Body of pancreas (tissue), 4 donors: ENCODE measurements around the gene PRKCB. TPM values are rescaled to one million over a fixed set of nuclear protein-coding genes. Genes with fewer than 3 reads are reported as not detected.
A peak's percentile ranks its signal among the peaks of the same experiment; 100 is the strongest.

Experiments
- ATAC-seq: fragments of 150-250 bp; one replicate; pipeline ENCODE4 v1.9.1; 2016
- DNase-seq, 4 donors: peaks; one replicate each; pipeline ENCODE4 v3.0.0-alpha.2; 2019
- H3K27ac ChIP-seq, 4 donors: fragments of 200-600 bp; sonication (generic); 1 replicate in 3 of 4; 2 replicates in 1 of 4; pipeline versions ENCODE4 v1.5.1 to v1.6.1; 2016 to 2019; ENCODE audit warnings: mild to moderate bottlenecking in 1 of 4, mixed read lengths in 1 of 4, moderate library complexity in 1 of 4
- H3K27me3 ChIP-seq, 2 donors: fragments of 200-600 bp; sonication (generic); one replicate each; pipeline ENCODE4 v1.6.0; 2016; ENCODE audit warnings: mild to moderate bottlenecking in 1 of 2
- H3K36me3 ChIP-seq, 2 donors: fragments of 200-600 bp; sonication (generic); replicated peaks in 1 of 2; 2 replicates each; pipeline ENCODE4 v1.5.1; 2016; ENCODE audit warnings: low read depth in 2 of 2; ENCODE audit not compliant: insufficient read depth in 1 of 2
- H3K4me1 ChIP-seq: fragments of 200-600 bp; sonication (generic); one replicate; pipeline ENCODE4 v1.6.0; 2016
- H3K4me3 ChIP-seq, 2 donors: fragments of 200-600 bp; sonication (generic); 1 replicate in 1 of 2; 2 replicates in 1 of 2; pipeline ENCODE4 v1.5.1; 2016 to 2019
- H3K9me3 ChIP-seq, 3 donors: fragments of 200-600 bp; sonication (generic); 1 replicate in 2 of 3; 2 replicates in 1 of 3; pipeline ENCODE4 v1.5.1; 2016
- POLR2A ChIP-seq, 3 donors: fragments of 450-650 bp; IDR thresholded peaks; one replicate each; pipeline ENCODE4 v1.6.1; 2016; ENCODE audit warnings: antibody characterized with exemption in 3 of 3, mild to moderate bottlenecking in 2 of 3
- WGBS, 2 donors: methylation state at CpG; one replicate each; pipeline ENCODE4 v1.1.5; 2017; 5-methylcytosine and 5-hydroxymethylcytosine counted together
- intact Hi-C: fragments of 100-400 bp; cut with DNase I; formaldehyde crosslinking; loops from one replicate; pipeline ENCODE4 v1.15.1; 2023
- total RNA-seq, 2 donors: library from RNA; depleted of rRNA; stranded (reverse); fragments of >200 nt; gene quantifications; one replicate each; pipeline ENCODE4 v1.1.0, GENCODE V29; 2016
- TF ChIP-seq, protein P1 (sequence below), 7 experiments: fragments of 450-650 bp in 4 of 7; fragments of 200-600 bp in 3 of 7; sonication (generic) in 3 of 7; IDR thresholded peaks; one replicate each; pipeline ENCODE4 v1.5.1; 2016 to 2019; ENCODE audit warnings: antibody characterized with exemption in 7 of 7

The PRKCB gene
- total RNA-seq: 10 to 100 TPM in 1 of 2 donors, under 1 TPM in 1; 0.33 to 10.6 TPM

DNA sequence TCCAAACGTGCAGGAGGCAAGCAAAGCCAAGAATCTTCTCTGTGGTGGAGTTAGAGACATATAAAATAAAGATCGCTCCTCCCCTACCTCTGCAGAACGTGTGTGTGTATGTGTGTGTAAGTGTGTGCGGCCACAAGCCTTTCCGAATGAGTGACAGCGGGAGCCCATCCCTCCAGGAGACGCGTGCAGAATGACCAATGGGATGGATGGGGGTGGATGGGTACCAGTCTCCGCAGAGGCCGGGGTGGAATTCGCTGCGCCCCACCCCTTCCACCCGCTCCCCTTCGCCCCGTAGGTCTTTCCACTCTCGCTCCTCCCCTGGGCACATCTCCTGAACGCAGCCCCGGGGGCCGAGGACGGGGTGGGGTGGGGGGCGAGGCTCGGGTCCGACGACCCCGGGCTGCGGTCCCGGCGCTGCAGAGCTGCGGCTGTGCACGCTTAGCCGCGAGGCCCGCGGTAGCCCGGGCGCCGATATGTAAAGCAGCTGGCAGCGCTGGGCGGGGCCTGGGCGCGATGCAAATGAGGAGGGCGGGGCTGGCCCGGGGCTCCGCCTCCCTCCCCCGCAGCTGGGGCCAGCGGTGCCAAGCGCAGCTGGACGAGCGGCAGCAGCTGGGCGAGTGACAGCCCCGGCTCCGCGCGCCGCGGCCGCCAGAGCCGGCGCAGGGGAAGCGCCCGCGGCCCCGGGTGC is at the start of gene PRKCB:
TSS of gene PRKCB (plus strand) at position 594 of the 688 bp plus-strand sequence.
- intact Hi-C loops: no loop called here
- no peak within 1 kb of the TSS for H3K4me3 ChIP-seq
- no peak within 1 kb of the TSS for H3K27ac ChIP-seq
- TF ChIP-seq, protein P1, sequence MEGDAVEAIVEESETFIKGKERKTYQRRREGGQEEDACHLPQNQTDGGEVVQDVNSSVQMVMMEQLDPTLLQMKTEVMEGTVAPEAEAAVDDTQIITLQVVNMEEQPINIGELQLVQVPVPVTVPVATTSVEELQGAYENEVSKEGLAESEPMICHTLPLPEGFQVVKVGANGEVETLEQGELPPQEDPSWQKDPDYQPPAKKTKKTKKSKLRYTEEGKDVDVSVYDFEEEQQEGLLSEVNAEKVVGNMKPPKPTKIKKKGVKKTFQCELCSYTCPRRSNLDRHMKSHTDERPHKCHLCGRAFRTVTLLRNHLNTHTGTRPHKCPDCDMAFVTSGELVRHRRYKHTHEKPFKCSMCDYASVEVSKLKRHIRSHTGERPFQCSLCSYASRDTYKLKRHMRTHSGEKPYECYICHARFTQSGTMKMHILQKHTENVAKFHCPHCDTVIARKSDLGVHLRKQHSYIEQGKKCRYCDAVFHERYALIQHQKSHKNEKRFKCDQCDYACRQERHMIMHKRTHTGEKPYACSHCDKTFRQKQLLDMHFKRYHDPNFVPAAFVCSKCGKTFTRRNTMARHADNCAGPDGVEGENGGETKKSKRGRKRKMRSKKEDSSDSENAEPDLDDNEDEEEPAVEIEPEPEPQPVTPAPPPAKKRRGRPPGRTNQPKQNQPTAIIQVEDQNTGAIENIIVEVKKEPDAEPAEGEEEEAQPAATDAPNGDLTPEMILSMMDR (IDR thresholded peaks at IDR 0.05): no peak
- H3K36me3 ChIP-seq: no peaks in the 10 kb centered on the region
- DNase-seq: peak in 3 of 4 donors; percentile 20 to 62 (median 51)
- peaks cover 5% of the 10 kb centered on the region for H3K4me1 ChIP-seq
- no peak for ATAC-seq
- no peaks in the 10 kb centered on the region for H3K9me3 ChIP-seq
- H3K27me3 ChIP-seq: no peaks in the 10 kb centered on the region
- WGBS, 2 donors: 0 to 2% methylated on average over 8 to 59 of the region's 63 CpGs

DNA sequence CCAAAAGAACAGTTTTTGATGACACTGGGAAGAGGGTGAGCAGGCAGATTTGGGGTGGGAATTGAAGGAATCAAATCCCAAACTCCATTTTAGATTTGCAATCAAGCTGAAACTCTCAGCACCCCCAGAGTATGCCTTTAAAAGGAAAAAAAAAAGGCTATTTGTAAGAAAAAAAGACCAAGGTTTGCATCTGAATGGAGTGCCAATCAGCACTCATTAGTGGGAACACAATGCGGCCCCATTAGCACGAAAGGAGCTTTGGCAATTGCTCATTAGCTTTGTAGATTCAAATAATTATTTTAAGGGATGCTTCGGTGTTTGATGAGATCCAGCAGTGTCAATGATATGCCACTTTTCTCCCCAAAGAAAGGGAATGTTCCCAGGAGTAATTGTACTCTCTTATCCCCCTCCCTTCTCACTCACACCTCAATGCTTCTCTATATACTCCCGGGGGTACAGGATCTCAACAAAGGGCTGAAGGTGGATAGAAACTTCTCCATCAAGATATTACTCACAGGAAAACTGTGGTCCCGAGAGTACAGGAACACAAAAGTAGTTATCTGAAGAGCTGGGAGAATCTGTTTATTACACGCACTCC is 48.7 kb upstream of the PRKCB start:
- Histone ChIP-seq H3K4me3 (no peak overlapping the region), H3K36me3 (no peaks in the 10 kb centered on the region), H3K9me3 (no peaks in the 10 kb centered on the region), H3K27ac (no peak overlapping the region), H3K4me1 (no peaks in the 10 kb centered on the region), H3K27me3 (no peaks in the 10 kb centered on the region)
- no peak for DNase-seq
- intact Hi-C loops: no loop called here
- 16 to 19% methylated on average over 6 of the region's 6 CpGs for WGBS, 2 donors
- no peak for ATAC-seq
- TF ChIP-seq, protein P1 (IDR thresholded peaks at IDR 0.05): no peak
- TF ChIP-seq POLR2A (IDR thresholded peaks at IDR 0.05): no peak

DNA sequence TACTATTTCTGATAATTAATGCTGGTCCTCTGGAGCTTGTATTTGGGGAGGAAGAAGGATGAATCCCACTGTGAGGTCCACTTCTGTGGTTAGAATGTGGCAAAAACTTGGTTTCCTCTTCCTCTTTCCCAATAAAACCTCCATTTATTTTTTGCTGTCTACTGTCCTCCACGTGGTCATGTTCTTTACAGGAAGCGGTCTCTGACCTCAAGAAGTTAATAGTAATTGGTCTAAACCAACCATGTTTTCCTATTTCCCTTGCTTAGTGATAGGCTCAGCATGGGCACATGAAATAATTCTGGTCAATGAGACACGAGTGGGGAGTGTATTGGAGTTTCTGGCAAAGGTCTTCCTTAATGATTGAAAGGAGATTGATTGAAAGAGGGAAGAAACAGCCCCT is 47.1 kb upstream of the PRKCB start:
- Histone ChIP-seq H3K4me1 (no peaks in the 10 kb centered on the region), H3K27me3 (no peaks in the 10 kb centered on the region), H3K36me3 (no peaks in the 10 kb centered on the region), H3K9me3 (no peaks in the 10 kb centered on the region), H3K27ac (no peak overlapping the region), H3K4me3 (no peak overlapping the region)
- intact Hi-C loops: no loop called here
- DNase-seq: no peak
- WGBS, 2 donors: 39 to 54% methylated on average over 3 of the region's 3 CpGs
- ATAC-seq: no peak
- TF ChIP-seq, protein P1 (IDR thresholded peaks at IDR 0.05): no peak
- no peak for TF ChIP-seq POLR2A (IDR thresholded peaks at IDR 0.05)

DNA sequence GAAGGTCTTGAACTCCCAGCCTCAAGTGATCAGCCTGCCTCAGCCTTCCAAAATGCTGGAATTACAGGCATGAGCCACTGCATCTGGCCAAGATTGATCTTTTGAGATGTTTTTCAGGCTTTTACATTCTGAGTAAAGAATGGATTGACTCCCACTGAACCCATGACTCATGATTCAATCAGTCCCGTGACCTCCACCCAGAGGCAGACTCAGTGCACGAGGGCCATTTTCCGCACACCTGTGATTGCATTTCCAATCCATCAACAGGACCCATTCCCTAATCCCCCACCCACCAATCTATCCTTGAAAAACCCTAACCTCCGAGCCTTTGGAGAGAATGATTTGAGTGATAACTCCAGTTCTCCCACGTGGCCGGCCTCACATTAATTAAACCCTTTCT is 40.4 kb upstream of the PRKCB start:
- Histone ChIP-seq H3K27ac (no peak overlapping the region), H3K36me3 (no peaks in the 10 kb centered on the region), H3K27me3 (no peaks in the 10 kb centered on the region), H3K4me1 (no peaks in the 10 kb centered on the region), H3K9me3 (no peaks in the 10 kb centered on the region), H3K4me3 (no peak overlapping the region)
- 71 to 79% methylated on average over 6 of the region's 6 CpGs for WGBS, 2 donors
- TF ChIP-seq, protein P1 (IDR thresholded peaks at IDR 0.05): no peak
- TF ChIP-seq POLR2A (IDR thresholded peaks at IDR 0.05): no peak
- DNase-seq: no peak
- intact Hi-C loops: no loop called here
- ATAC-seq: no peak

DNA sequence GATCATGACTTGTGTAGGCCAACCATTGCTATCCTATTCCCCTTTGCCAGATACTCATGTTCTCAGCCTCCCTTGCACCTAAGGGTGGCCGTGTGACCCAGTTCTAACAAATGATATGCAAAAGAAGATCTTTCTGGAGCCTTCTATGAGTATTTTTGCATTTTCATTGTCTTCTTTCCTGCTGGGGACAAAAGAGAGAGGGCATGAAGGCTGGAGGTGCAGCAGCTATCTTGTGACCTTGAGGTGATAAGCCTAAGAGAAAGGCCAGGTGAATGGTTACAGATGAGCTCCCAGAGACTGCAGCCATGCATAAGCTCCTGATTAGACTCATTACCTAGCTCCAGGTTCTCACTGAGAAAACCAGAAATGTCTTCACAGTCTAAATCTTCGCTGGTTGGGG is 38.8 kb upstream of the PRKCB start:
- Histone ChIP-seq H3K9me3 (no peaks in the 10 kb centered on the region), H3K27me3 (no peaks in the 10 kb centered on the region), H3K36me3 (no peaks in the 10 kb centered on the region), H3K4me3 (no peak overlapping the region), H3K27ac (no peak overlapping the region), H3K4me1 (no peaks in the 10 kb centered on the region)
- ATAC-seq (no peak), DNase-seq (no peak)
- 60 to 69% methylated on average over 2 of the region's 2 CpGs for WGBS, 2 donors
- intact Hi-C loops: no loop called here
- TF ChIP-seq, protein P1 (IDR thresholded peaks at IDR 0.05): no peak
- no peak for TF ChIP-seq POLR2A (IDR thresholded peaks at IDR 0.05)
